ENCODE results near the gene SUPT3H. TPM values are rescaled to one million over a fixed set of nuclear protein-coding genes. Genes with fewer than 3 reads are reported as not detected.

Gene SUPT3H
- total and polyA plus RNA-seq, 4 donors = 0.85 to 4.8 (median 2.4) TPM

GRCh38 chr6:44868910-44869309, 508.8 kb downstream of the SUPT3H start:
- Histone ChIP-seq H3K27me3 (ENCODE audit: control insufficient read depth in 4 of 4, insufficient read depth in 4 of 4, low read length in 3 of 4) (no peaks in the 10 kb centered on the region), H3K36me3 (ENCODE audit: control insufficient read depth in 4 of 4, insufficient read depth in 3 of 4, low read depth in 1 of 4, low read length in 3 of 4) (no peaks in the 10 kb centered on the region), H3K27ac (ENCODE audit: low read depth in 1 of 2, low read length in 2 of 2) (no peak overlapping the region), H3K9me3 (ENCODE audit: control insufficient read depth in 4 of 4, low read length in 3 of 4) (no peaks in the 10 kb centered on the region), H3K4me3 (ENCODE audit: low read depth in 1 of 3, low read length in 3 of 3) (no peak overlapping the region), H3K4me1 (ENCODE audit: control insufficient read depth in 4 of 4, insufficient read depth in 4 of 4, low read length in 3 of 4) (no peaks in the 10 kb centered on the region), H3K9ac (ENCODE audit: low read depth in 1 of 2, low read length in 2 of 2) (no peak overlapping the region)
- DNase-seq (ENCODE audit: low spot score) = no peak
- TF ChIP-seq ATF3 (IDR thresholded peaks at IDR 0.05) (no peak), EGR1 (IDR thresholded peaks at IDR 0.05; ENCODE audit: low read depth in 2 of 2) (no peak), RXRA (IDR thresholded peaks at IDR 0.05) (no peak), TAF1 (conservative IDR thresholded peaks at IDR 0.05) (no peak), REST (IDR thresholded peaks at IDR 0.05) (no peak), HNF4A (conservative IDR thresholded peaks at IDR 0.05) (no peak), SP1 (IDR thresholded peaks at IDR 0.05) (no peak), FOXA1 (IDR thresholded peaks at IDR 0.05) (no peak), ZBTB33 (IDR thresholded peaks at IDR 0.05) (no peak), YY1 (IDR thresholded peaks at IDR 0.05) (no peak), CTCF (IDR thresholded peaks at IDR 0.05; ENCODE audit: low read depth, low read length, missing input control) (no peak)

GRCh38 chr6:44868335-44868668, 509.4 kb downstream of the SUPT3H start:
- TF ChIP-seq EGR1 (IDR thresholded peaks at IDR 0.05; ENCODE audit: low read depth in 2 of 2) = no peak
- TF ChIP-seq FOXA2 (IDR thresholded peaks at IDR 0.05) = no peak
- no peak for TF ChIP-seq ZBTB33 (IDR thresholded peaks at IDR 0.05)
- no peak for TF ChIP-seq HNF4A (conservative IDR thresholded peaks at IDR 0.05)
- no peak for TF ChIP-seq MAX (IDR thresholded peaks at IDR 0.05)
- TF ChIP-seq HNF4G (IDR thresholded peaks at IDR 0.05) = no peak
- TF ChIP-seq ATF3 (IDR thresholded peaks at IDR 0.05) = no peak
- no peak for TF ChIP-seq GABPA (IDR thresholded peaks at IDR 0.05 in 1 of 2, conservative IDR thresholded peaks at IDR 0.05 in 1 of 2)
- no peak for TF ChIP-seq RAD21 (IDR thresholded peaks at IDR 0.05)
- Histone ChIP-seq H3K27ac (ENCODE audit: low read depth in 1 of 2, low read length in 2 of 2) (no peak overlapping the region), H3K4me1 (ENCODE audit: control insufficient read depth in 4 of 4, insufficient read depth in 4 of 4, low read length in 3 of 4) (no peaks in the 10 kb centered on the region), H3K4me3 (ENCODE audit: low read depth in 1 of 3, low read length in 3 of 3) (no peak overlapping the region), H3K9ac (ENCODE audit: low read depth in 1 of 2, low read length in 2 of 2) (no peak overlapping the region), H3K9me3 (ENCODE audit: control insufficient read depth in 4 of 4, low read length in 3 of 4) (no peaks in the 10 kb centered on the region), H3K36me3 (ENCODE audit: control insufficient read depth in 4 of 4, insufficient read depth in 3 of 4, low read depth in 1 of 4, low read length in 3 of 4) (no peaks in the 10 kb centered on the region), H3K27me3 (ENCODE audit: control insufficient read depth in 4 of 4, insufficient read depth in 4 of 4, low read length in 3 of 4) (no peaks in the 10 kb centered on the region)
- 90% methylated on average over 2 of the region's 2 CpGs for WGBS
- DNase-seq (ENCODE audit: low spot score) = no peak
